ENCODE results near the gene CXCL3. TPM values are rescaled to one million over a fixed set of nuclear protein-coding genes. Genes with fewer than 3 reads are reported as not detected.

CXCL3 gene
- total RNA-seq, 1 experiment from 2014 or later: 1.9 TPM

- no peak overlapping the region for H2AFZ ChIP-seq (ENCODE audit: low read depth, low read length, poor library complexity, severe bottlenecking)
- H3K4me1 ChIP-seq (ENCODE audit: control insufficient read depth in 1 of 2, insufficient read depth in 2 of 2, low read length in 2 of 2): no peaks in the 10 kb centered on the region
- H3K79me2 ChIP-seq (ENCODE audit: insufficient read depth, low read length): no peaks in the 10 kb centered on the region
- ChIA-PET POLR2A (no interaction called here), RAD21 (ENCODE audit: low non-redundant PET in 1 of 2, low total read pairs in 2 of 2, uncharacterized antibody in 2 of 2, unreplicated experiment in 2 of 2) (no interaction called here), CTCF (no interaction called here)
- no peaks in the 10 kb centered on the region for H3K9me2 ChIP-seq (ENCODE audit: insufficient read depth)
- ATAC-seq (no peak), DNase-seq (ENCODE audit: low read depth, low spot score) (no peak)
- H3K9me3 ChIP-seq (ENCODE audit: control insufficient read depth in 1 of 2, insufficient read depth in 1 of 2, low read depth in 1 of 2, low read length in 2 of 2): no peaks in the 10 kb centered on the region
- H3K27me3 ChIP-seq (ENCODE audit: insufficient read depth, low read length): no peaks in the 10 kb centered on the region
- no TSS peak for BruUV-seq (replicated peaks)
- H3K9ac ChIP-seq (ENCODE audit: low read length): no peak overlapping the region
- no peak for TF ChIP-seq SIN3A (IDR thresholded peaks at IDR 0.05; ENCODE audit: low read depth)
- no peak for TF ChIP-seq YY1 (IDR thresholded peaks at IDR 0.05; ENCODE audit: extremely low read depth, insufficient replicate concordance, low read depth, low read length)
- TF ChIP-seq ZBTB33 (IDR thresholded peaks at IDR 0.05; ENCODE audit: extremely low read depth, insufficient replicate concordance, low read length): no peak
- TF ChIP-seq ELF1 (IDR thresholded peaks at IDR 0.05; ENCODE audit: borderline replicate concordance, low read depth): no peak
- TF ChIP-seq RAD21 (IDR thresholded peaks at IDR 0.05; ENCODE audit: low read depth): no peak
- no peak for TF ChIP-seq JUND (IDR thresholded peaks at IDR 0.05)
- TF ChIP-seq EGR1 (IDR thresholded peaks at IDR 0.05; ENCODE audit: low read depth): no peak
- TF ChIP-seq TCF7L2 (IDR thresholded peaks at IDR 0.05; ENCODE audit: borderline replicate concordance, extremely low read depth, insufficient read depth, insufficient read length): no peak
- no peak for TF ChIP-seq ZFX (IDR thresholded peaks at IDR 0.05)
- no peak for TF ChIP-seq CTCF (IDR thresholded peaks at IDR 0.05 in 2 of 3, conservative IDR thresholded peaks at IDR 0.05 in 1 of 3; ENCODE audit: borderline replicate concordance in 1 of 3, insufficient read depth in 1 of 3, low read depth in 2 of 3, low read length in 2 of 3)
- no peak for TF ChIP-seq SP1 (IDR thresholded peaks at IDR 0.05; ENCODE audit: low read depth)
- TF ChIP-seq POLR2AphosphoS5 (IDR thresholded peaks at IDR 0.05; ENCODE audit: low read depth, low read length): no peak
- TF ChIP-seq EZH2phosphoT487 (IDR thresholded peaks at IDR 0.05; ENCODE audit: borderline replicate concordance): no peak
- no peak for TF ChIP-seq ZNF274 (IDR thresholded peaks at IDR 0.05; ENCODE audit: low read depth, low read length)
- TF ChIP-seq ATF3 (IDR thresholded peaks at IDR 0.05): no peak
- no peak for TF ChIP-seq SRF (IDR thresholded peaks at IDR 0.05; ENCODE audit: low read depth)
- no peak overlapping the region for H3K4me3 ChIP-seq (replicated peaks in 1 of 2; ENCODE audit: low read depth in 1 of 2, low read length in 2 of 2)
- H3K27ac ChIP-seq (ENCODE audit: low read depth, low read length): no peak overlapping the region
- H3K4me2 ChIP-seq (ENCODE audit: low read length): no peak overlapping the region
- H4K20me1 ChIP-seq (ENCODE audit: insufficient read depth): no peaks in the 10 kb centered on the region
- no peaks in the 10 kb centered on the region for H3K36me3 ChIP-seq (ENCODE audit: control insufficient read depth in 1 of 2, insufficient read depth in 2 of 2, low read length in 2 of 2)
- intact Hi-C loops (cut with micrococcal nuclease): no loop called here
These were observed 46.5 kb upstream of the CXCL3 start for GRCh38 chr4:74084984-74085383.

Measured in HCT116 (cell line).